SK-N-SH (cell line): ENCODE data around the gene CACNG4. TPM values are rescaled to one million over a fixed set of nuclear protein-coding genes. Genes with fewer than 3 reads are reported as not detected.
A peak's percentile ranks its signal among the peaks of the same experiment; 100 is the strongest.

Experiments used
- CTCF ChIA-PET: fragments of 300-600, 350-600 bp; formaldehyde crosslinking; extraction: SDS; loops from one replicate; lab custom pipeline; 2021; lab: Yijun Ruan, JAX
- POLR2A ChIA-PET: fragments of 350-600 bp; sonication (Branson Sonifier 250); formaldehyde crosslinking; extraction: SDS; loops from one replicate; lab custom pipeline; 2020; ENCODE audit warnings: antibody characterized with exemption, inconsistent platforms; lab: Yijun Ruan, JAX
- DNase-seq: peaks from one replicate; pipeline ENCODE4 v3.0.0; 2012
- H2AFZ ChIP-seq: fragments of 200-600 bp; sonication (generic); 2 replicates; pipeline ENCODE4 v1.8.1; 2016; ENCODE audit warnings: antibody characterized with exemption, mild to moderate bottlenecking, low read depth
- H3F3A ChIP-seq: fragments of 200-600 bp; sonication (generic); replicated peaks from 2 replicates; pipeline ENCODE3; 2016; ENCODE audit warnings: antibody characterized with exemption, mild to moderate bottlenecking; ENCODE audit not compliant: insufficient read depth
- H3K27ac ChIP-seq, 2 experiments: fragments of 200-500 bp in 1 of 2; fragments of 200-600 bp in 1 of 2; sonication (Bioruptor generic) in 1 of 2; sonication (generic), shearing (Covaris generic) in 1 of 2; 2 replicates each; pipeline versions ENCODE4 v1.5.1 to v1.6.1; 2014 to 2016; ENCODE audit warnings: low read depth in 2 of 2, inconsistent platforms in 1 of 2, low read length in 1 of 2, mild to moderate bottlenecking in 1 of 2, mixed read lengths in 1 of 2
- H3K27me3 ChIP-seq: fragments of 200-600 bp; sonication (generic), shearing (Covaris generic); 2 replicates; pipeline ENCODE4 v1.6.1; 2016; ENCODE audit warnings: mixed run types; ENCODE audit not compliant: insufficient read depth
- H3K36me3 ChIP-seq, 2 experiments: fragments of 200-500 bp in 1 of 2; fragments of 200-600 bp in 1 of 2; sonication (Bioruptor generic) in 1 of 2; sonication (generic) in 1 of 2; replicated peaks in 1 of 2; 2 replicates each; pipeline versions ENCODE3 to v1.5.1; 2014 to 2016; ENCODE audit warnings: low read length in 1 of 2, mild to moderate bottlenecking in 1 of 2; ENCODE audit not compliant: insufficient read depth in 2 of 2, control insufficient read depth in 1 of 2
- H3K4me1 ChIP-seq, 2 experiments: fragments of 200-500 bp in 1 of 2; fragments of 200-600 bp in 1 of 2; sonication (Bioruptor generic) in 1 of 2; sonication (generic), shearing (Covaris generic) in 1 of 2; 2 replicates each; pipeline versions ENCODE4 v1.5.1 to v1.6.1; 2014 to 2016; ENCODE audit warnings: low read depth in 1 of 2, low read length in 1 of 2, mixed run types in 1 of 2; ENCODE audit not compliant: insufficient read depth in 2 of 2, control insufficient read depth in 1 of 2
- H3K4me2 ChIP-seq: fragments of 200-600 bp; sonication (generic), shearing (Covaris generic); 2 replicates; pipeline ENCODE4 v1.6.1; 2017; ENCODE audit warnings: mixed run types
- H3K4me3 ChIP-seq, 2 experiments: fragments of 200-500 bp in 1 of 2; fragments of 200-600 bp in 1 of 2; sonication (Bioruptor generic) in 1 of 2; sonication (generic), shearing (Covaris generic) in 1 of 2; 2 replicates each; pipeline versions ENCODE4 v1.5.1 to v1.8.1; 2014 to 2016; ENCODE audit warnings: low read depth in 2 of 2, inconsistent platforms in 1 of 2, low read length in 1 of 2, mild to moderate bottlenecking in 1 of 2, mixed read lengths in 1 of 2, moderate library complexity in 1 of 2
- H3K79me2 ChIP-seq: fragments of 200-600 bp; sonication (generic); 2 replicates; pipeline ENCODE4 v1.8.1; 2017; ENCODE audit warnings: mild to moderate bottlenecking; ENCODE audit not compliant: insufficient read depth
- H3K9ac ChIP-seq: fragments of 200-600 bp; sonication (generic); 2 replicates; pipeline ENCODE4 v1.6.1; 2017; ENCODE audit warnings: mixed run types
- H3K9me2 ChIP-seq: fragments of 200-600 bp; sonication (generic); 2 replicates; pipeline ENCODE4 v1.6.1; 2017; ENCODE audit warnings: mixed run types
- H3K9me3 ChIP-seq: fragments of 200-600 bp; sonication (generic); 2 replicates; pipeline ENCODE4 v1.6.1; 2017; ENCODE audit warnings: mixed run types, mild to moderate bottlenecking, moderate library complexity
- H4K20me1 ChIP-seq: fragments of 200-600 bp; sonication (generic); 2 replicates; pipeline ENCODE4 v1.6.1; 2017; ENCODE audit warnings: mild to moderate bottlenecking, mixed run types; ENCODE audit not compliant: insufficient read depth
- CHD2 ChIP-seq: fragments of 150-350 bp; IDR thresholded peaks from 2 replicates; pipeline ENCODE4 v1.6.1; 2018; ENCODE audit warnings: low read length; ENCODE audit not compliant: partially characterized antibody
- EP300 ChIP-seq, 2 experiments: IDR thresholded peaks; 2 replicates each; pipeline versions ENCODE4 v1.4.0 to v1.6.1; 2012; ENCODE audit warnings: borderline replicate concordance in 1 of 2, low read depth in 1 of 2, low read length in 1 of 2
- FOXM1 ChIP-seq: IDR thresholded peaks from 2 replicates; pipeline ENCODE4 v1.4.0; 2012; ENCODE audit warnings: low read depth, mild to moderate bottlenecking
- GABPA ChIP-seq: IDR thresholded peaks from 2 replicates; pipeline ENCODE4 v1.4.0; 2012; ENCODE audit warnings: low read depth, mild to moderate bottlenecking
- GATA2 ChIP-seq: sonication (generic); formaldehyde crosslinking; IDR thresholded peaks from 2 replicates; pipeline ENCODE4 v1.5.0; 2020; ENCODE audit warnings: mild to moderate bottlenecking, missing genetic modification reagents
- MXI1 ChIP-seq: IDR thresholded peaks from 2 replicates; pipeline ENCODE4 v1.6.1; 2012; ENCODE audit warnings: mild to moderate bottlenecking, low read depth, low read length, improper control_type of control experiment
- NRF1 ChIP-seq: IDR thresholded peaks from 2 replicates; pipeline ENCODE4 v1.6.1; 2012; ENCODE audit warnings: low read depth, mild to moderate bottlenecking, low read length
- RAD21 ChIP-seq: IDR thresholded peaks from 2 replicates; pipeline ENCODE4 v1.6.1; 2012; ENCODE audit warnings: mild to moderate bottlenecking, low read length
- SIN3A ChIP-seq: IDR thresholded peaks from 2 replicates; pipeline ENCODE4 v1.6.1; 2012; ENCODE audit warnings: low read depth, mild to moderate bottlenecking, low read length, moderate library complexity, borderline replicate concordance
- TCF12 ChIP-seq: IDR thresholded peaks from 2 replicates; pipeline ENCODE4 v1.4.0; 2012
- TEAD4 ChIP-seq: IDR thresholded peaks from 2 replicates; pipeline ENCODE4 v1.4.0; 2012; ENCODE audit warnings: mild to moderate bottlenecking, borderline replicate concordance; ENCODE audit not compliant: insufficient read depth
- YY1 ChIP-seq: IDR thresholded peaks from 2 replicates; pipeline ENCODE4 v1.4.0; 2012; ENCODE audit warnings: low read depth, mild to moderate bottlenecking
- WGBS: methylation state at CpG from one replicate; pipeline ENCODE4 v1.1.6; 2017; ENCODE audit warnings: low lambda C conversion rate; 5-methylcytosine and 5-hydroxymethylcytosine counted together
- polyA plus RNA-seq, 3 experiments: library from polyadenylated mRNA; depleted of rRNA; stranded (reverse); fragments of >200 nt; gene quantifications; 2 replicates each; pipeline ENCODE4 v1.2.3, GENCODE V29; 2012
- TF ChIP-seq, protein P1 (sequence below): IDR thresholded peaks from 2 replicates; pipeline ENCODE4; 2012
- TF ChIP-seq, protein P2 (sequence below): fragments of 200-600 bp; sonication (generic); IDR thresholded peaks from 2 replicates; pipeline ENCODE4 v1.6.1; 2017; ENCODE audit warnings: antibody characterized with exemption, mild to moderate bottlenecking, moderate library complexity
- TF ChIP-seq, protein P3 (sequence below): fragments of 150-350 bp; IDR thresholded peaks from 2 replicates; pipeline ENCODE4 v1.6.1; 2017; ENCODE audit warnings: antibody characterized with exemption, low read length, low read depth, borderline replicate concordance

Gene CACNG4
- polyA plus RNA-seq, 1 of the 3 experiments (the other 2 are of a cell fraction): 13.2 TPM

DNA sequence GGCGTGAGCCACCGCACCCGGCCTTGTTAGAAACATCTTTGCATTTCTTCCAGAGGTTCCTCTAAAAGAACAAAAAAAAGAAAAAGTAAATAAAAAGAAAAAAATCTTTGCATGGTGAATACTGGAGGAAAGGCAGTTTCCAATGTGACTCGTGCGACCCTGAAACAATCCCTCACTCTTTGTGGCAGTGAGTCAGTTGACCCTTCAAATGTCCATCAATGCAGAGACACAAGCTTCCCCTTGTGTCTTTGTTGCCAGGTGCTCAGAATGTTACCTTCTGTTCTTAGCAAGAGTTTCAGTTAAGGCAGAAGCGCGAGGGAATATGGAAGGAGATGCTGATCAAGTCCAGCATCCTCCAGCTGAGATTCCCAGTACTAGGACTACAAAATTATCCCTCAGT lies 16.4 kb downstream of the CACNG4 start:
- H3F3A ChIP-seq: peaks cover 4% of the 10 kb centered on the region
- H3K9ac ChIP-seq: no peak overlapping the region
- H3K9me2 ChIP-seq: no peaks in the 10 kb centered on the region
- no peaks in the 10 kb centered on the region for H4K20me1 ChIP-seq
- DNase-seq: no peak
- ChIA-PET CTCF (interaction anchor here (1.5 to 4.9 kb wide), 5 partner anchors 9 to 177 kb away, joined by 3 to 25 read pairs (median 5); no protein-coding TSS in a partner anchor), POLR2A (interaction anchor here (1.1 to 3.1 kb wide), 5 partner anchors 12 to 40 kb away, joined by 3 to 19 read pairs (median 5); no protein-coding TSS in a partner anchor)
- H3K4me1 ChIP-seq: peaks cover 5 to 70% of the 10 kb centered on the region in 2 experiments; a peak in 3 of 4 replicates
- no peak overlapping the region for H3K4me2 ChIP-seq
- no peak overlapping the region for H3K4me3 ChIP-seq
- H3K27me3 ChIP-seq: no peaks in the 10 kb centered on the region
- H3K36me3 ChIP-seq: peaks cover 0 to 9% of the 10 kb centered on the region in 2 experiments
- H3K79me2 ChIP-seq: no peaks in the 10 kb centered on the region
- WGBS: 91% methylated on average over 7 of the region's 7 CpGs
- no peaks in the 10 kb centered on the region for H3K9me3 ChIP-seq
- no peak overlapping the region for H2AFZ ChIP-seq
- H3K27ac ChIP-seq: peak overlapping the region in 1 of 2 experiments; percentile 67; a peak in 2 of 4 replicates
- TF ChIP-seq TCF12 (no peak), GATA2 (CRISPR knock-in tag) (no peak), EP300 (IDR thresholded peaks at IDR 0.05; ENCODE audit: borderline replicate concordance in 1 of 2, low read depth in 1 of 2, low read length in 1 of 2) (no peak), RAD21 (no peak), TEAD4 (no peak), GABPA (no peak), MXI1 (no peak), FOXM1 (no peak), CHD2 (no peak)
- TF ChIP-seq, protein P1, sequence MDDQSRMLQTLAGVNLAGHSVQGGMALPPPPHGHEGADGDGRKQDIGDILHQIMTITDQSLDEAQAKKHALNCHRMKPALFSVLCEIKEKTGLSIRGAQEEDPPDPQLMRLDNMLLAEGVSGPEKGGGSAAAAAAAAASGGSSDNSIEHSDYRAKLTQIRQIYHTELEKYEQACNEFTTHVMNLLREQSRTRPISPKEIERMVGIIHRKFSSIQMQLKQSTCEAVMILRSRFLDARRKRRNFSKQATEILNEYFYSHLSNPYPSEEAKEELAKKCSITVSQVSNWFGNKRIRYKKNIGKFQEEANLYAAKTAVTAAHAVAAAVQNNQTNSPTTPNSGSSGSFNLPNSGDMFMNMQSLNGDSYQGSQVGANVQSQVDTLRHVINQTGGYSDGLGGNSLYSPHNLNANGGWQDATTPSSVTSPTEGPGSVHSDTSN: no peak

DNA sequence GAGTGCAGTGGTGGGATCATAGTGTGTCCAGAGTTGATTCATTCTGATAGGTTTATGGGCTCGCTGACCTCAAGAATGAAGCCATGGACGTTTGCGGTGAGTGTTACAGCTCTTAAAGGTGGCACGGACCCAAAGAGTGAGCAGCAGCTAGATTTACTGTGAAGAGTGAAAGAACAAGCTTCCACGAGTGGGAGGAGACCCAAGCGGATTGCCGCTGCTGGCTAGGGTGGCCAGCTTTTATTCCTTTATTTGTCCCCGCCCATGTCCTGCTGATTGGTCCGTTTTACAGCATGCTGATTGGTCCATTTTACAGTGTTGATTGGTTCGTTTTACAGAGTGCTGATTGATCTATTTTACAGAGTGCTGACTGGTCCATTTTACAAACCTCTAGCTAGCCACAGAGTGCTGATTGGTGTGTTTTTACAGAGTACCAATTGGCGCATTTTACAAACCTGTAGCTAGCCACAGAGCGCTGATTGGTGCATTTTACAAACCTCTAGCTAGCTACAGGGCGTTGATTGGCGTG lies 17.5 kb downstream of the CACNG4 start:
- H3K4me3 ChIP-seq: no peak overlapping the region
- peaks cover 4% of the 10 kb centered on the region for H3F3A ChIP-seq
- H4K20me1 ChIP-seq: no peaks in the 10 kb centered on the region
- no peaks in the 10 kb centered on the region for H3K9me2 ChIP-seq
- H3K27me3 ChIP-seq: no peaks in the 10 kb centered on the region
- no peaks in the 10 kb centered on the region for H3K9me3 ChIP-seq
- CTCF ChIA-PET: interaction anchor here (0.9 to 4.9 kb wide), 8 partner anchors 10 to 254 kb away, joined by 3 to 25 read pairs (median 4); no protein-coding TSS in a partner anchor
- H2AFZ ChIP-seq: no peak overlapping the region
- no peak overlapping the region for H3K9ac ChIP-seq
- no peaks in the 10 kb centered on the region for H3K79me2 ChIP-seq
- TF ChIP-seq NRF1 (no peak), YY1 (no peak), SIN3A (no peak)
- TF ChIP-seq, protein P2, sequence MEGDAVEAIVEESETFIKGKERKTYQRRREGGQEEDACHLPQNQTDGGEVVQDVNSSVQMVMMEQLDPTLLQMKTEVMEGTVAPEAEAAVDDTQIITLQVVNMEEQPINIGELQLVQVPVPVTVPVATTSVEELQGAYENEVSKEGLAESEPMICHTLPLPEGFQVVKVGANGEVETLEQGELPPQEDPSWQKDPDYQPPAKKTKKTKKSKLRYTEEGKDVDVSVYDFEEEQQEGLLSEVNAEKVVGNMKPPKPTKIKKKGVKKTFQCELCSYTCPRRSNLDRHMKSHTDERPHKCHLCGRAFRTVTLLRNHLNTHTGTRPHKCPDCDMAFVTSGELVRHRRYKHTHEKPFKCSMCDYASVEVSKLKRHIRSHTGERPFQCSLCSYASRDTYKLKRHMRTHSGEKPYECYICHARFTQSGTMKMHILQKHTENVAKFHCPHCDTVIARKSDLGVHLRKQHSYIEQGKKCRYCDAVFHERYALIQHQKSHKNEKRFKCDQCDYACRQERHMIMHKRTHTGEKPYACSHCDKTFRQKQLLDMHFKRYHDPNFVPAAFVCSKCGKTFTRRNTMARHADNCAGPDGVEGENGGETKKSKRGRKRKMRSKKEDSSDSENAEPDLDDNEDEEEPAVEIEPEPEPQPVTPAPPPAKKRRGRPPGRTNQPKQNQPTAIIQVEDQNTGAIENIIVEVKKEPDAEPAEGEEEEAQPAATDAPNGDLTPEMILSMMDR: no peak
- TF ChIP-seq, protein P3, sequence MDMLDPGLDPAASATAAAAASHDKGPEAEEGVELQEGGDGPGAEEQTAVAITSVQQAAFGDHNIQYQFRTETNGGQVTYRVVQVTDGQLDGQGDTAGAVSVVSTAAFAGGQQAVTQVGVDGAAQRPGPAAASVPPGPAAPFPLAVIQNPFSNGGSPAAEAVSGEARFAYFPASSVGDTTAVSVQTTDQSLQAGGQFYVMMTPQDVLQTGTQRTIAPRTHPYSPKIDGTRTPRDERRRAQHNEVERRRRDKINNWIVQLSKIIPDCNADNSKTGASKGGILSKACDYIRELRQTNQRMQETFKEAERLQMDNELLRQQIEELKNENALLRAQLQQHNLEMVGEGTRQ: no peak
- H3K27ac ChIP-seq: peak overlapping the region in 1 of 2 experiments; percentile 23; a peak in 1 of 4 replicates
- POLR2A ChIA-PET: interaction anchor here (0.6 to 3.1 kb wide), 7 partner anchors 11 to 149 kb away, joined by 3 to 19 read pairs (median 3); no protein-coding TSS in a partner anchor
- WGBS: 82% methylated on average over 14 of the region's 14 CpGs
- DNase-seq: no peak
- peaks cover 5 to 70% of the 10 kb centered on the region in 2 experiments; a peak in 3 of 4 replicates for H3K4me1 ChIP-seq
- no peak overlapping the region for H3K4me2 ChIP-seq
- peaks cover 0 to 11% of the 10 kb centered on the region in 2 experiments for H3K36me3 ChIP-seq
